Keratinocyte (primary cell): ENCODE measurements around the gene PLXND1.

Experiments
- CTCF ChIP-seq, 3 experiments: IDR thresholded peaks in 1 of 3; conservative IDR thresholded peaks in 1 of 3; optimal IDR thresholded peaks in 1 of 3; 2 replicates in 2 of 3; 3 replicates in 1 of 3; pipeline versions ENCODE3 to v1.5.1; 2011; ENCODE audit warnings: low read length in 3 of 3, mild to moderate bottlenecking in 3 of 3, moderate library complexity in 2 of 3, control low read depth in 1 of 3, inconsistent platforms in 1 of 3; ENCODE audit not compliant: insufficient read depth in 2 of 3; ENCODE audit errors: extremely low read depth in 1 of 3
- EZH2 ChIP-seq: IDR thresholded peaks from one replicate; pipeline ENCODE4 v1.6.1; 2012; ENCODE audit warnings: inconsistent platforms, mild to moderate bottlenecking, low read length, moderate library complexity

- TF ChIP-seq CTCF (optimal IDR thresholded peaks at IDR 0.05 in 1 of 3, IDR thresholded peaks at IDR 0.05 in 1 of 3, conservative IDR thresholded peaks at IDR 0.05 in 1 of 3; ENCODE audit: extremely low read depth in 1 of 3, insufficient read depth in 2 of 3, low read length in 3 of 3) (no peak), EZH2 (no peak)
Measured at GRCh38 chr3:129560911-129561594, 45.4 kb downstream of the PLXND1 start.
